ENCODE measurements around the gene KLF7.

Gene KLF7

DNA sequence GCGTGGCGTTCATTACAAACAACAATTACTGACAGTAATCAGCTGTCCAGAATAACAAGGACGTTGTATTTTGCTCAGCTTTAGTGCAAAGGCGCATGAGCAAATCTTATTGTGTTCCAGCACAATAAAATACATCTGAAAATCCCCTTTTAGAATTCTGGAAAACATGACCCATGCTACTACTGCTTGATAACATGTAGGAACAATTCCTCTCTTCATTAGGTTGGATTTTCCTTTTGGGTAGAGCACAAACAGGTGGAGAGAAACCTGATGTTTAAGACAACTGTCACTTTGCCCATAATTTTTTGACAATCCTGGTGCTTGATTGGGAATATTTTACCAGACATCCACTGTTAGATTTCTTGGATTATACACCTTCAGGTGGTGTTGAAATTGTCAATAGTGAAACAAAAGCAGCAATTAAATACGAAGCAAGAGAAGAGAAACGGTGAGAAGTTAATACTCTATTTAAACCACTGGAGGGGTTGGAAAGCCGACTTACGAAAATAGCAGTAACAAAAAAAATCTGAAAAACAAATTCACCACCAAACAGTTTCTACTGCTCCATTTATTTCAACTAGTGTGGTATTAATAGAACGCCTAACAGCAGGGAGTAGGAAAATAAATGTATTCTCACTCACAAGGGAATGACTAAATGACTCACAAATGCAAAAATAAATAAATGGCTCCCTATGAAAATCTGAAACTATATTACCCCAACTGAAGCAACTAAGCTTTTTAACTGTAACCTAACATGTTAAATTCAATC is 123.8 kb downstream of the KLF7 start:
- Histone ChIP-seq H3F3A (ENCODE audit: insufficient read depth) (no peaks in the 10 kb centered on the region), H3K4me2 (ENCODE audit: low read depth, low read length, poor library complexity, severe bottlenecking) (no peak overlapping the region), H3K9me3 (ENCODE audit: insufficient read depth, low read length) (no peaks in the 10 kb centered on the region), H3K27ac (ENCODE audit: low read depth, low read length) (no peak overlapping the region), H3K27me3 (ENCODE audit: low read length) (no peaks in the 10 kb centered on the region), H2AFZ (ENCODE audit: low read depth, low read length, severe bottlenecking) (no peak overlapping the region), H4K20me1 (ENCODE audit: low read depth, low read length) (no peaks in the 10 kb centered on the region), H3K4me3 (ENCODE audit: insufficient read depth, low read length, poor library complexity, severe bottlenecking) (no peak overlapping the region), H3K36me3 (ENCODE audit: low read length) (no peaks in the 10 kb centered on the region), H3K9me2 (replicated peaks; ENCODE audit: insufficient read depth, low read length) (no peaks in the 10 kb centered on the region), H3K79me2 (ENCODE audit: insufficient read depth, low read length) (no peaks in the 10 kb centered on the region), H3K9ac (ENCODE audit: low read length) (no peak overlapping the region)
- TF ChIP-seq, protein P1, sequence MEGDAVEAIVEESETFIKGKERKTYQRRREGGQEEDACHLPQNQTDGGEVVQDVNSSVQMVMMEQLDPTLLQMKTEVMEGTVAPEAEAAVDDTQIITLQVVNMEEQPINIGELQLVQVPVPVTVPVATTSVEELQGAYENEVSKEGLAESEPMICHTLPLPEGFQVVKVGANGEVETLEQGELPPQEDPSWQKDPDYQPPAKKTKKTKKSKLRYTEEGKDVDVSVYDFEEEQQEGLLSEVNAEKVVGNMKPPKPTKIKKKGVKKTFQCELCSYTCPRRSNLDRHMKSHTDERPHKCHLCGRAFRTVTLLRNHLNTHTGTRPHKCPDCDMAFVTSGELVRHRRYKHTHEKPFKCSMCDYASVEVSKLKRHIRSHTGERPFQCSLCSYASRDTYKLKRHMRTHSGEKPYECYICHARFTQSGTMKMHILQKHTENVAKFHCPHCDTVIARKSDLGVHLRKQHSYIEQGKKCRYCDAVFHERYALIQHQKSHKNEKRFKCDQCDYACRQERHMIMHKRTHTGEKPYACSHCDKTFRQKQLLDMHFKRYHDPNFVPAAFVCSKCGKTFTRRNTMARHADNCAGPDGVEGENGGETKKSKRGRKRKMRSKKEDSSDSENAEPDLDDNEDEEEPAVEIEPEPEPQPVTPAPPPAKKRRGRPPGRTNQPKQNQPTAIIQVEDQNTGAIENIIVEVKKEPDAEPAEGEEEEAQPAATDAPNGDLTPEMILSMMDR (IDR thresholded peaks at IDR 0.05; ENCODE audit: insufficient read depth, low read length, poor library complexity, severe bottlenecking), result no peak
- TF ChIP-seq EZH2phosphoT487 (conservative IDR thresholded peaks at IDR 0.05; ENCODE audit: low read length), result no peak

DNA sequence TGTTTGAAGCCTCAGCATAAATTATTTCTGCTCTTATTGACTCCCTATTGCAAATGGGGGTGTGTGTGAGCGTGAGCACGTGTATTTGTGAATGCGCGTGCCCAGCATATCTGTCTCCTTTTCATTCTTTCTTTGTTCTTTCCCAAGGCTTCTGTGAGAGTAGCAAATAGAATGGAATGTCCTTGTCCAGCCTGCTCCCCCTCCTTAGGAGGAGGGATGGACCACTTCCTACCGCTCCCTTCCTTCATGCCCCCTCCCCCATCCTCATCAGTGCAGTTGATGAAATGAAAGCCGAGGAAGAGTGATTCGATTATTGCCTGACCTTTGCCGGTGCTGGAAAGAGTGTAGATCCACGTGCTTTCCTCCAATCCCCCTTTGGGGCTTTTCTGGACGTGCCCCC is 124.5 kb downstream of the KLF7 start:
- H3K27me3 ChIP-seq (ENCODE audit: low read length), result no peaks in the 10 kb centered on the region
- H3K9me2 ChIP-seq (replicated peaks; ENCODE audit: insufficient read depth, low read length), result no peaks in the 10 kb centered on the region
- no peaks in the 10 kb centered on the region for H3F3A ChIP-seq (ENCODE audit: insufficient read depth)
- no peaks in the 10 kb centered on the region for H4K20me1 ChIP-seq (ENCODE audit: low read depth, low read length)
- no peak overlapping the region for H3K4me3 ChIP-seq (ENCODE audit: insufficient read depth, low read length, poor library complexity, severe bottlenecking)
- no peak overlapping the region for H3K4me2 ChIP-seq (ENCODE audit: low read depth, low read length, poor library complexity, severe bottlenecking)
- H3K36me3 ChIP-seq (ENCODE audit: low read length), result no peaks in the 10 kb centered on the region
- H3K79me2 ChIP-seq (ENCODE audit: insufficient read depth, low read length), result no peaks in the 10 kb centered on the region
- no peak overlapping the region for H2AFZ ChIP-seq (ENCODE audit: low read depth, low read length, severe bottlenecking)
- no peaks in the 10 kb centered on the region for H3K9me3 ChIP-seq (ENCODE audit: insufficient read depth, low read length)
- TF ChIP-seq, protein P1 (IDR thresholded peaks at IDR 0.05; ENCODE audit: insufficient read depth, low read length, poor library complexity, severe bottlenecking), result no peak
- no peak for TF ChIP-seq EZH2phosphoT487 (conservative IDR thresholded peaks at IDR 0.05; ENCODE audit: low read length)
- no peak overlapping the region for H3K27ac ChIP-seq (ENCODE audit: low read depth, low read length)
- no peak overlapping the region for H3K9ac ChIP-seq (ENCODE audit: low read length)

DNA sequence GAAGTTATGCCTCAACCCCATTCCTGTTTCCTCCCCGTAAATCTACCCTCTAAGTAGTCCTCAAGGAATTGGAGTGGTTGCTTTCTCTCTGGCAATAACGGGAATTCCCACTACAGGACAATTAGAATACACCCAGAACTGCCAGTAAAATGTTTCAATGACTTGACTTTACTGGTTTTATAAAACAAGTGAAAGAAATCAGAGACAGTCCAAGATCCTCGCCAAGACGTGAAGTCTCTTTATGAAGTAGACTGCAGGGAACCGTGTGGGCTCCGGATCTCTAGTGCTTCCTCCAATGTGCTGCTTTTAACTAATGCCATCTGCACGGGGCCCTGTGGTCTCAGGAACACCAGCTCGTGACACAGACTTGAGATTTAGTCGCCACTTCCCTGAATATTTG is 125.1 kb downstream of the KLF7 start:
- H3K27me3 ChIP-seq (ENCODE audit: low read length), result no peaks in the 10 kb centered on the region
- H3F3A ChIP-seq (ENCODE audit: insufficient read depth), result no peaks in the 10 kb centered on the region
- no peak overlapping the region for H3K4me3 ChIP-seq (ENCODE audit: insufficient read depth, low read length, poor library complexity, severe bottlenecking)
- no peak overlapping the region for H2AFZ ChIP-seq (ENCODE audit: low read depth, low read length, severe bottlenecking)
- H4K20me1 ChIP-seq (ENCODE audit: low read depth, low read length), result no peaks in the 10 kb centered on the region
- no peaks in the 10 kb centered on the region for H3K9me3 ChIP-seq (ENCODE audit: insufficient read depth, low read length)
- H3K9ac ChIP-seq (ENCODE audit: low read length), result no peak overlapping the region
- H3K27ac ChIP-seq (ENCODE audit: low read depth, low read length), result no peak overlapping the region
- TF ChIP-seq, protein P1 (IDR thresholded peaks at IDR 0.05; ENCODE audit: insufficient read depth, low read length, poor library complexity, severe bottlenecking), result no peak
- no peak for TF ChIP-seq EZH2phosphoT487 (conservative IDR thresholded peaks at IDR 0.05; ENCODE audit: low read length)
- H3K36me3 ChIP-seq (ENCODE audit: low read length), result no peaks in the 10 kb centered on the region
- no peaks in the 10 kb centered on the region for H3K9me2 ChIP-seq (replicated peaks; ENCODE audit: insufficient read depth, low read length)
- no peaks in the 10 kb centered on the region for H3K79me2 ChIP-seq (ENCODE audit: insufficient read depth, low read length)
- no peak overlapping the region for H3K4me2 ChIP-seq (ENCODE audit: low read depth, low read length, poor library complexity, severe bottlenecking)
